Keratinocyte (primary cell): Measurements from ENCODE around the gene FGGY. TPM values are rescaled to one million over a fixed set of nuclear protein-coding genes. Genes with fewer than 3 reads are reported as not detected.

ENCODE experiments used
- DNase-seq: peaks from one replicate; pipeline ENCODE4 v3.0.0-alpha.2; 2011; ENCODE audit warnings: low read depth, missing footprints, low spot score
- FAIRE-seq: peaks from 2 replicates; lab custom pipeline; 2011; peaks lifted over from hg19 to GRCh38; lab: Jason Lieb, UNC
- H2AFZ ChIP-seq: 2 replicates; pipeline ENCODE4 v1.6.0; 2012; ENCODE audit warnings: low read length, control low read depth, inconsistent platforms; ENCODE audit not compliant: control insufficient read depth
- H3K27ac ChIP-seq: 2 replicates; pipeline ENCODE4 v1.5.1; 2011; ENCODE audit warnings: low read length; ENCODE audit not compliant: control insufficient read depth, insufficient read depth
- H3K27me3 ChIP-seq: 3 replicates; pipeline ENCODE4 v1.6.0; 2011; ENCODE audit warnings: low read length; ENCODE audit not compliant: control insufficient read depth, insufficient read depth; ENCODE audit errors: extremely low read depth
- H3K36me3 ChIP-seq, 2 experiments: 2 replicates in 1 of 2; 3 replicates in 1 of 2; pipeline ENCODE4 v1.5.1; 2011; ENCODE audit warnings: low read length in 2 of 2, mild to moderate bottlenecking in 1 of 2; ENCODE audit not compliant: control insufficient read depth in 2 of 2, insufficient read depth in 2 of 2; ENCODE audit errors: extremely low read depth in 1 of 2
- H3K4me1 ChIP-seq: 3 replicates; pipeline ENCODE4 v1.5.1; 2011; ENCODE audit warnings: low read length; ENCODE audit not compliant: control insufficient read depth, insufficient read depth; ENCODE audit errors: extremely low read depth
- H3K4me2 ChIP-seq: 3 replicates; pipeline ENCODE4 v1.6.0; 2011; ENCODE audit warnings: low read depth, low read length; ENCODE audit not compliant: control insufficient read depth, insufficient read depth; ENCODE audit errors: extremely low read depth
- H3K4me3 ChIP-seq, 3 experiments: fragments of 200-600 bp in 1 of 3; sonication (generic) in 1 of 3; 2 replicates in 2 of 3; 3 replicates in 1 of 3; pipeline ENCODE4 v1.5.1; 2011 to 2016; ENCODE audit warnings: low read length in 3 of 3, mild to moderate bottlenecking in 3 of 3, control low read depth in 2 of 3, inconsistent platforms in 1 of 3, low read depth in 1 of 3, mixed read lengths in 1 of 3, mixed run types in 1 of 3, moderate library complexity in 1 of 3; ENCODE audit not compliant: control insufficient read depth in 2 of 3, insufficient read depth in 2 of 3; ENCODE audit errors: extremely low read depth in 1 of 3
- H3K79me2 ChIP-seq: 2 replicates; pipeline ENCODE4 v1.6.0; 2012; ENCODE audit warnings: low read length; ENCODE audit not compliant: control insufficient read depth, insufficient read depth
- H3K9ac ChIP-seq: 3 replicates; pipeline ENCODE4 v1.6.0; 2011; ENCODE audit warnings: low read length; ENCODE audit not compliant: control insufficient read depth, insufficient read depth; ENCODE audit errors: extremely low read depth
- H3K9me1 ChIP-seq: 3 replicates; pipeline ENCODE4 v1.6.0; 2011; ENCODE audit warnings: low read length; ENCODE audit not compliant: control insufficient read depth, insufficient read depth; ENCODE audit errors: extremely low read depth
- H3K9me3 ChIP-seq: 2 replicates; pipeline ENCODE4 v1.5.1; 2012; ENCODE audit warnings: low read depth, low read length; ENCODE audit not compliant: control insufficient read depth
- H4K20me1 ChIP-seq: 3 replicates; pipeline ENCODE4 v1.6.0; 2011; ENCODE audit warnings: low read length; ENCODE audit not compliant: control insufficient read depth, insufficient read depth; ENCODE audit errors: extremely low read depth
- CTCF ChIP-seq, 3 experiments: IDR thresholded peaks in 1 of 3; conservative IDR thresholded peaks in 1 of 3; optimal IDR thresholded peaks in 1 of 3; 2 replicates in 2 of 3; 3 replicates in 1 of 3; pipeline versions ENCODE3 to v1.5.1; 2011; ENCODE audit warnings: low read length in 3 of 3, mild to moderate bottlenecking in 3 of 3, moderate library complexity in 2 of 3, control low read depth in 1 of 3, inconsistent platforms in 1 of 3; ENCODE audit not compliant: insufficient read depth in 2 of 3; ENCODE audit errors: extremely low read depth in 1 of 3
- EZH2 ChIP-seq: IDR thresholded peaks from one replicate; pipeline ENCODE4 v1.6.1; 2012; ENCODE audit warnings: inconsistent platforms, mild to moderate bottlenecking, low read length, moderate library complexity
- dilution Hi-C: fragments of 300-500 bp; cut with MboI; formaldehyde crosslinking; loops from one replicate; pipeline ENCODE4 v1.7.0; 2020; ENCODE audit warnings: low sequenced_read_pairs; ENCODE audit not compliant: extremely low pct_ligation_motif_present
- polyA plus RNA-seq, 5 experiments: library from polyadenylated mRNA; depleted of rRNA in 3 of 5; stranded (reverse) in 3 of 5; stranded (forward) in 1 of 5; unstranded in 1 of 5; fragments of >200 nt; gene quantifications; 1 replicate in 1 of 5; 2 replicates in 3 of 5; 3 replicates in 1 of 5; pipeline versions ENCODE4 v1.2.1 to v1.2.3, GENCODE V29; 2011 to 2012; ENCODE audit warnings: missing spikeins in 2 of 5, low read depth in 1 of 5, low replicate concordance in 1 of 5

The FGGY gene
- polyA plus RNA-seq, 1 donor (not counting 4 experiments of a cell fraction or from before 2014, with no cell fraction given), result 16.6 TPM

GRCh38 chr1:59340411-59341307 lies 43.8 kb downstream of the FGGY start:
- Histone ChIP-seq H3K79me2 (no peaks in the 10 kb centered on the region), H3K4me3 (no peak overlapping the region), H3K9me3 (no peaks in the 10 kb centered on the region), H3K27ac (no peak overlapping the region), H3K27me3 (no peaks in the 10 kb centered on the region), H3K36me3 (peaks cover 0 to 3% of the 10 kb centered on the region in 2 experiments), H3K9me1 (no peaks in the 10 kb centered on the region), H2AFZ (no peak overlapping the region), H3K4me2 (no peak overlapping the region), H3K4me1 (no peaks in the 10 kb centered on the region), H3K9ac (no peak overlapping the region), H4K20me1 (no peaks in the 10 kb centered on the region)
- TF ChIP-seq EZH2, result no peak
- no peak for TF ChIP-seq CTCF (optimal IDR thresholded peaks at IDR 0.05 in 1 of 3, IDR thresholded peaks at IDR 0.05 in 1 of 3, conservative IDR thresholded peaks at IDR 0.05 in 1 of 3; ENCODE audit: extremely low read depth in 1 of 3, insufficient read depth in 2 of 3, low read length in 3 of 3)
- DNase-seq, result no peak
- no peak for FAIRE-seq
- dilution Hi-C loops, result no loop called here

GRCh38 chr1:59342801-59343575 lies 46.1 kb downstream of the FGGY start:
- no peak for TF ChIP-seq CTCF (optimal IDR thresholded peaks at IDR 0.05 in 1 of 3, IDR thresholded peaks at IDR 0.05 in 1 of 3, conservative IDR thresholded peaks at IDR 0.05 in 1 of 3; ENCODE audit: extremely low read depth in 1 of 3, insufficient read depth in 2 of 3, low read length in 3 of 3)
- Histone ChIP-seq H3K4me1 (no peaks in the 10 kb centered on the region), H4K20me1 (no peaks in the 10 kb centered on the region), H3K4me3 (no peak overlapping the region), H3K27me3 (no peaks in the 10 kb centered on the region), H3K9me3 (no peaks in the 10 kb centered on the region), H3K9ac (no peak overlapping the region), H3K9me1 (no peaks in the 10 kb centered on the region), H3K79me2 (no peaks in the 10 kb centered on the region), H3K27ac (no peak overlapping the region), H3K36me3 (peaks cover 0 to 3% of the 10 kb centered on the region in 2 experiments), H3K4me2 (no peak overlapping the region), H2AFZ (no peak overlapping the region)
- FAIRE-seq (no peak), DNase-seq (no peak)
- dilution Hi-C loops, result no loop called here
